Measurements from ENCODE around the gene HOOK2. TPM values are rescaled to one million over a fixed set of nuclear protein-coding genes. Genes with fewer than 3 reads are reported as not detected.

Gene HOOK2
- total and polyA plus RNA-seq, 2 of the 8 experiments (the other 6 are each of a cell fraction or from before 2014, with no cell fraction given), result 23.8 to 63.2 TPM

DNA sequence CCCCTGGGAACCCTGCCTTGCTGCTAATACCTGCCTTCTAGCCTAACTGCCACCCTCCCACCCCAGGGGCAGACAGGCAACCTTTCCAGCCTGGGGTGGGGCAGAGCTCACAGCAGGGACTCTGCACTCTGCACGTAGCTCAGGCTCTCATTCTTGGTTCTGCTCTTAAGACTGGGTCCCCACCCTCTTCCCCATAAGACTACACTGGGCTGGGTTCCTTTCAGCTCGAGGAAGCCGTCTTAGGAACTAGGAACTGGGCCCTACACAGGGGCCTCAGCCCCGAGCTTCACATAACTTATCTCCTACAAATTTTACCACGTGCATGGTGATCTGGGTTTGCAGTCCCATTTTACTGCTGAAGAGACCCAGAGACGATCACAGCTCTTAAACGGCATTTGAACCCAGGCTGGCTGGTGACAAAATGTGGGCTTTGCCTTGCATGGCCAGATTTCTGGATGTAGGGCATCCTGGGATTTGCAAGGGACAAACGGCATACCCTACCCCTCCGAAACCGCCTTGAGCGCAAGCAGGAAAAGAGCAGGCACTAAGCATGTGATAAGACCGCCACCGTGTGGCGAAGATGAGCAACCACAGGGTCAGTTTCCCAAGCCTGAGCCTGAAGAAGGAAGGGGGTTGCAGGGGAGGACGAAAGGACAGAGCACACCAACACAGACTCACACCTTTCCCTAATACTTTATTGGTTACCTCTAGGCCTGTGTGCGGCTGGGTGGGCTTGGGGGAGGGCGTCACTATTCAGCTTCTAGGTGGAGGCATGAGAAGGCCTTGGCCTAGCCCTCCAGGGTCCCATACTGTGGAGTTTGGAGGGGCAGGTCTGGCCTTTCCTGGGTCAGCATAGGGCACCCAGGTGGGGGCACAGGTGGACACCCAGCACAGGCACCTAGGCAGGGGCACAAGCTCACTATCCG is 21.1 kb upstream of the HOOK2 start (continued):
- TF ChIP-seq JUND (IDR thresholded peaks at IDR 0.05; ENCODE audit: low read length), result peak; percentile 65; the same call in 1 of the 2 replicates
- TF ChIP-seq, protein P1, sequence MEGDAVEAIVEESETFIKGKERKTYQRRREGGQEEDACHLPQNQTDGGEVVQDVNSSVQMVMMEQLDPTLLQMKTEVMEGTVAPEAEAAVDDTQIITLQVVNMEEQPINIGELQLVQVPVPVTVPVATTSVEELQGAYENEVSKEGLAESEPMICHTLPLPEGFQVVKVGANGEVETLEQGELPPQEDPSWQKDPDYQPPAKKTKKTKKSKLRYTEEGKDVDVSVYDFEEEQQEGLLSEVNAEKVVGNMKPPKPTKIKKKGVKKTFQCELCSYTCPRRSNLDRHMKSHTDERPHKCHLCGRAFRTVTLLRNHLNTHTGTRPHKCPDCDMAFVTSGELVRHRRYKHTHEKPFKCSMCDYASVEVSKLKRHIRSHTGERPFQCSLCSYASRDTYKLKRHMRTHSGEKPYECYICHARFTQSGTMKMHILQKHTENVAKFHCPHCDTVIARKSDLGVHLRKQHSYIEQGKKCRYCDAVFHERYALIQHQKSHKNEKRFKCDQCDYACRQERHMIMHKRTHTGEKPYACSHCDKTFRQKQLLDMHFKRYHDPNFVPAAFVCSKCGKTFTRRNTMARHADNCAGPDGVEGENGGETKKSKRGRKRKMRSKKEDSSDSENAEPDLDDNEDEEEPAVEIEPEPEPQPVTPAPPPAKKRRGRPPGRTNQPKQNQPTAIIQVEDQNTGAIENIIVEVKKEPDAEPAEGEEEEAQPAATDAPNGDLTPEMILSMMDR (IDR thresholded peaks at IDR 0.05; ENCODE audit: control extremely low read depth in 1 of 3, insufficient read depth in 1 of 3, low read depth in 1 of 3, low read length in 3 of 3), result peak; percentile 92 to 99 (median 98)
- TF ChIP-seq TCF12 (IDR thresholded peaks at IDR 0.05; ENCODE audit: low read depth, low read length), result no peak
- peak; percentile 32; the same call in 1 of the 2 replicates for TF ChIP-seq TBP (IDR thresholded peaks at IDR 0.05; ENCODE audit: low read depth, low read length)
- TF ChIP-seq ZNF274 (IDR thresholded peaks at IDR 0.05; ENCODE audit: borderline replicate concordance, extremely low read depth, low read length), result no peak
- TF ChIP-seq, protein P2, sequence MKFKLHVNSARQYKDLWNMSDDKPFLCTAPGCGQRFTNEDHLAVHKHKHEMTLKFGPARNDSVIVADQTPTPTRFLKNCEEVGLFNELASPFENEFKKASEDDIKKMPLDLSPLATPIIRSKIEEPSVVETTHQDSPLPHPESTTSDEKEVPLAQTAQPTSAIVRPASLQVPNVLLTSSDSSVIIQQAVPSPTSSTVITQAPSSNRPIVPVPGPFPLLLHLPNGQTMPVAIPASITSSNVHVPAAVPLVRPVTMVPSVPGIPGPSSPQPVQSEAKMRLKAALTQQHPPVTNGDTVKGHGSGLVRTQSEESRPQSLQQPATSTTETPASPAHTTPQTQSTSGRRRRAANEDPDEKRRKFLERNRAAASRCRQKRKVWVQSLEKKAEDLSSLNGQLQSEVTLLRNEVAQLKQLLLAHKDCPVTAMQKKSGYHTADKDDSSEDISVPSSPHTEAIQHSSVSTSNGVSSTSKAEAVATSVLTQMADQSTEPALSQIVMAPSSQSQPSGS (IDR thresholded peaks at IDR 0.05; ENCODE audit: low read length), result peak; percentile 67
- TF ChIP-seq KDM4A (IDR thresholded peaks at IDR 0.05; ENCODE audit: low read depth, low read length, severe bottlenecking), result no peak
- TF ChIP-seq KDM1A (IDR thresholded peaks at IDR 0.05; ENCODE audit: borderline replicate concordance, low read length), result no peak
- peak in 1 of 2 experiments; percentile 90; a peak in 2 of 4 replicates for TF ChIP-seq SIN3A (conservative IDR thresholded peaks at IDR 0.05 in 1 of 2, IDR thresholded peaks at IDR 0.05 in 1 of 2; ENCODE audit: low read depth in 1 of 2, low read length in 2 of 2)
- TF ChIP-seq, protein P3, sequence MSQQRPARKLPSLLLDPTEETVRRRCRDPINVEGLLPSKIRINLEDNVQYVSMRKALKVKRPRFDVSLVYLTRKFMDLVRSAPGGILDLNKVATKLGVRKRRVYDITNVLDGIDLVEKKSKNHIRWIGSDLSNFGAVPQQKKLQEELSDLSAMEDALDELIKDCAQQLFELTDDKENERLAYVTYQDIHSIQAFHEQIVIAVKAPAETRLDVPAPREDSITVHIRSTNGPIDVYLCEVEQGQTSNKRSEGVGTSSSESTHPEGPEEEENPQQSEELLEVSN (IDR thresholded peaks at IDR 0.05), result no peak
- peak; percentile 100 for TF ChIP-seq RAD21 (IDR thresholded peaks at IDR 0.05 in 1 of 2, conservative IDR thresholded peaks at IDR 0.05 in 1 of 2; ENCODE audit: low read depth in 2 of 2, low read length in 2 of 2)
- TF ChIP-seq SP1 (IDR thresholded peaks at IDR 0.05; ENCODE audit: low read depth, low read length), result peak; percentile 8; the same call in 1 of the 2 replicates
- TF ChIP-seq, protein P4, sequence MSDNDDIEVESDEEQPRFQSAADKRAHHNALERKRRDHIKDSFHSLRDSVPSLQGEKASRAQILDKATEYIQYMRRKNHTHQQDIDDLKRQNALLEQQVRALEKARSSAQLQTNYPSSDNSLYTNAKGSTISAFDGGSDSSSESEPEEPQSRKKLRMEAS (IDR thresholded peaks at IDR 0.05), result peak; percentile 66
- no peak for TF ChIP-seq RFX5 (IDR thresholded peaks at IDR 0.05; ENCODE audit: borderline replicate concordance, low read depth, low read length)
